Neural crest cell (in vitro differentiated cells): ENCODE data around the gene PLET1. TPM values are rescaled to one million over a fixed set of nuclear protein-coding genes. Genes with fewer than 3 reads are reported as not detected.

Experiments used
- DNase-seq: peaks from one replicate; pipeline ENCODE4 v3.0.0; 2021; ENCODE audit warnings: low read depth, mixed read lengths, low spot score
- H3K27ac Mint-ChIP-seq: one replicate; pipeline ENCODE4 v1.8.0; 2021; ENCODE audit warnings: mild to moderate bottlenecking, mixed read lengths; ENCODE audit not compliant: unreplicated experiment
- H3K27me3 Mint-ChIP-seq: 2 replicates; pipeline ENCODE4 v1.8.0; 2021; ENCODE audit warnings: low read depth, mild to moderate bottlenecking, mixed read lengths
- H3K36me3 Mint-ChIP-seq: 2 replicates; pipeline ENCODE4 v1.8.0; 2021; ENCODE audit warnings: low read depth, mild to moderate bottlenecking, mixed read lengths
- H3K4me1 Mint-ChIP-seq: 2 replicates; pipeline ENCODE4 v1.8.0; 2021; ENCODE audit warnings: mixed read lengths
- H3K4me3 Mint-ChIP-seq: one replicate; pipeline ENCODE4 v1.8.0; 2021; ENCODE audit warnings: mild to moderate bottlenecking, mixed read lengths
- H3K9me3 Mint-ChIP-seq: 2 replicates; pipeline ENCODE4 v1.8.0; 2021; ENCODE audit warnings: mixed read lengths
- total RNA-seq: library from RNA; stranded (reverse); gene quantifications from 2 replicates; pipeline ENCODE4 v1.2.1, GENCODE V29; 2021
- TF ChIP-seq, protein P1 (sequence below): fragments of 200-600 bp; sonication (generic); conservative IDR thresholded peaks from 2 replicates; pipeline ENCODE4 v1.5.0; 2021; ENCODE audit warnings: antibody characterized with exemption, mild to moderate bottlenecking

The PLET1 gene
- total RNA-seq, 1 donor from 2014 or later = not detected

DNA sequence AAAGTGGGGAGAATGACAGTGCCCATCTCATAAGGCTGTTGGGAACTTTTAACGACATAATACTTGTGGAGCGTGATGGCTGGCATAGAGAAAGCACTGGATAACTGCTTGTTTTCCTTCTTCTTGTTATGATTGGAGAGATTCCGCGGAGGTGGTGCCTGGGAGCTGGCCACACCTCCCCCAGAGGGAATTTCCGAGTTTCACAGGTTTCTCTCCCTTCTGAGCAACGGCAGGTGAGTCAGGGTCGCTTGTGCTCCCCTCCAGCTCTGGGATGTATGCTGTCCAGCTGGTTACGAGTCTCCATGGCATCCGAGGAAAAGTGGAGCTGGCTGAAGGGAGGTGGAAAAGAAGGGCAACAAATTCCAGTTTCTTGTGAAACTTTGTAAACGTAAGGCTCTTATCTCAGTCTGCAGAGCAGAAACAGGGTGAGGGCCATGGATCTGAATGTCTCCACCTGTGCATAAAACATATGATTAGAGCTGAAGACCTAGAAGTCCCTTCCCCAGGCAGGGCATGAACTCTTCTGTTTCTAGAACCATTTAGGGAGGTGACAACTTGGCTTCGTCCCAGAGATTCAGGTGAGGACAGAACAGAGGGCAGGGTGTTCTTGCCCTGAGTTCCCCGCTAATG is 10.0 kb upstream of the PLET1 start:
- DNase-seq = no peak
- Mint-ChIP-seq H3K27ac (no peak overlapping the region), H3K4me3 (no peak overlapping the region)

DNA sequence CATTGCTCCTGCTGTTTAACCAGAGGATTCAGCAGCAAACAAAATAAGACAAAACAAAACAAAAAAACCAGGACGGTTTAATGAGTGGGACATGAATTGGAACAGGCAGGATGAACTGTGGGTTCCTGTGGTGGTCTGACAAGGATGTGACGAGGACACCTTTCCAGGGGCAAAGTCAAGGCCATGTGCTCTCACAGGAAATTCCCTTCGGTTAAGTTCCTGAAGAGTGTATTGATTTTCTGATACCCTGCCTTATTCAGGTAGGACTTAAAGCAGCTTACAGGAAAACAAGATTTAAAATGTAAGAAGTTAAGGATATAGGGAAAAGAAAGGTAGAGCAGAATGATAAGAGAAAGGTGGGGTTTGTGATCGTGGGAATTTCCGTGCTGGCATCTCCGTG is 8.5 kb upstream of the PLET1 start:
- Mint-ChIP-seq H3K36me3 (no peaks in the 10 kb centered on the region), H3K4me1 (no peaks in the 10 kb centered on the region), H3K9me3 (no peaks in the 10 kb centered on the region), H3K27me3 (no peaks in the 10 kb centered on the region), H3K27ac (no peak overlapping the region), H3K4me3 (no peak overlapping the region)
- TF ChIP-seq, protein P1, sequence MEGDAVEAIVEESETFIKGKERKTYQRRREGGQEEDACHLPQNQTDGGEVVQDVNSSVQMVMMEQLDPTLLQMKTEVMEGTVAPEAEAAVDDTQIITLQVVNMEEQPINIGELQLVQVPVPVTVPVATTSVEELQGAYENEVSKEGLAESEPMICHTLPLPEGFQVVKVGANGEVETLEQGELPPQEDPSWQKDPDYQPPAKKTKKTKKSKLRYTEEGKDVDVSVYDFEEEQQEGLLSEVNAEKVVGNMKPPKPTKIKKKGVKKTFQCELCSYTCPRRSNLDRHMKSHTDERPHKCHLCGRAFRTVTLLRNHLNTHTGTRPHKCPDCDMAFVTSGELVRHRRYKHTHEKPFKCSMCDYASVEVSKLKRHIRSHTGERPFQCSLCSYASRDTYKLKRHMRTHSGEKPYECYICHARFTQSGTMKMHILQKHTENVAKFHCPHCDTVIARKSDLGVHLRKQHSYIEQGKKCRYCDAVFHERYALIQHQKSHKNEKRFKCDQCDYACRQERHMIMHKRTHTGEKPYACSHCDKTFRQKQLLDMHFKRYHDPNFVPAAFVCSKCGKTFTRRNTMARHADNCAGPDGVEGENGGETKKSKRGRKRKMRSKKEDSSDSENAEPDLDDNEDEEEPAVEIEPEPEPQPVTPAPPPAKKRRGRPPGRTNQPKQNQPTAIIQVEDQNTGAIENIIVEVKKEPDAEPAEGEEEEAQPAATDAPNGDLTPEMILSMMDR = no peak
- DNase-seq = no peak

More for the DNA sequence above, 10.0 kb upstream of the PLET1 start:
- H3K9me3 Mint-ChIP-seq = no peaks in the 10 kb centered on the region
- TF ChIP-seq, protein P1 = no peak
- no peaks in the 10 kb centered on the region for H3K27me3 Mint-ChIP-seq
- H3K36me3 Mint-ChIP-seq = no peaks in the 10 kb centered on the region
- no peaks in the 10 kb centered on the region for H3K4me1 Mint-ChIP-seq

DNA sequence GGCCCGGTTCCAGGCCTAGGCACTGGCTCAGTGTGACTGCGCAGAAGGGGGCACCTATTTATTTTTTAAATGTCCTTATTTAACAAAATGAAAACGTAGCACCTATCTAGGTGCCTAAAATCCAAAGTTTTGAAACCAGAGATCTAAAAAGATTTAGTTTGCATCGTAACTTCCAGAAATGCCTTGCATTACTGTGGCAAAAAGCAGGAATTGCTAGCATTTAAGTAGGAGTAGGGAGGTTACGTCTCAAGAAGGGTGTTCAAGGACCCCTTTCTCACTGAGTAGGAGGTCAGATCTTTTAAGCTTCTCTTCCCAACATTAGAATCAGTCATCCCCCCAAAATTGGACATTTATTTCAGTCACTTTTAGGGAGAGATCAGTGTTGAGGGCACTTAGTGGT is 7.7 kb upstream of the PLET1 start:
- H3K4me3 Mint-ChIP-seq = no peak overlapping the region
- no peaks in the 10 kb centered on the region for H3K4me1 Mint-ChIP-seq
- no peak overlapping the region for H3K27ac Mint-ChIP-seq
- no peaks in the 10 kb centered on the region for H3K9me3 Mint-ChIP-seq
- no peaks in the 10 kb centered on the region for H3K27me3 Mint-ChIP-seq
- no peaks in the 10 kb centered on the region for H3K36me3 Mint-ChIP-seq
- DNase-seq = no peak
- TF ChIP-seq, protein P1 = no peak

DNA sequence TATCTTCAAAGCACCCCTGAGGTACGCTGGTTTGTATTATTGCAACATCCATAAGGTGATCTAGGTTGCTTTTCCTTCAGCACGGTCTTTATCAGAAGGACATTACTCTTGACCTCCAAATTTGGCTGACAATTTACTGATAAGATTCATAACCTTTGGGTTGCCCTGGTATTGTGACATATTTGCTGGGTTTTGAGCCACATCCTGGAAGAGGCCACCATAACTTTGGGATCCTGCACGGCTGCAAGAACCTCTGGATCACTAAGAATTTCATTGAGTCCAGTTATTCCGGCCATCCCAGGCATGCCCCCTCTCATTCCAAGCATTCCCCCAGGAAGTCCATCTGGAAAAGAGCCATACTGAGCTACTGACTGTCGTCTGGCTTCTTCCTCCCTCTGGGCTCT is 6.5 kb upstream of the PLET1 start:
- Mint-ChIP-seq H3K4me3 (no peak overlapping the region), H3K27me3 (no peaks in the 10 kb centered on the region), H3K9me3 (no peaks in the 10 kb centered on the region), H3K36me3 (no peaks in the 10 kb centered on the region), H3K4me1 (no peaks in the 10 kb centered on the region), H3K27ac (no peak overlapping the region)
- DNase-seq = no peak
- TF ChIP-seq, protein P1 = no peak

DNA sequence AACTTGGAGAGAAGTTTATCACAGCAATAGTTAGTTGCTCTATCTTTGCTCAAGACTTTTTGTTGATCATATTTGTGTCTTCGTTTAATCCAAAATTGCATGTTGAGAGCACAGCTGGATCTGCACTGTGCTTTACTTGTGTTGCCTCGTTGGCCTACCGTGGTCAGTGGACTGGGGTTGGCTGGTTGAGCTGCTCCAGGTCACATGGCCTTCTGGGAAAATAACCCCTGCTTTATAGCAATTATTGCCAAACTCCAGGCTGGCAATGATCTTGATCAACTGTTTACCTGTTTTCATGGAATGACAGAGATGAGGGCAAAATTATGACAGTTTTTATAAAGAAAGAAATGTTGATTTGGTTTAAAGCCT is 5.7 kb upstream of the PLET1 start:
- Mint-ChIP-seq H3K36me3 (no peaks in the 10 kb centered on the region), H3K4me3 (no peak overlapping the region), H3K4me1 (no peaks in the 10 kb centered on the region), H3K9me3 (no peaks in the 10 kb centered on the region), H3K27ac (no peak overlapping the region), H3K27me3 (no peaks in the 10 kb centered on the region)
- DNase-seq = no peak
- TF ChIP-seq, protein P1 = no peak
